ENCODE results near the gene YIPF3.

The YIPF3 gene

GRCh38 chr6:43523284-43523683 lies 6.6 kb upstream of the YIPF3 start:
- no peaks in the 10 kb centered on the region for H3K27me3 ChIP-seq (ENCODE audit: control insufficient read depth, insufficient read depth, low read length)
- no peak overlapping the region for H3K4me2 ChIP-seq (ENCODE audit: low read length)
- TF ChIP-seq CTCF (IDR thresholded peaks at IDR 0.05) = no peak
- no peak overlapping the region for H3K4me3 ChIP-seq (ENCODE audit: low read depth, low read length)
- no peak overlapping the region for H3K27ac ChIP-seq
- no peak overlapping the region for H2AFZ ChIP-seq
- H3K4me1 ChIP-seq = peaks cover 7% of the 10 kb centered on the region
- H3K79me2 ChIP-seq = no peaks in the 10 kb centered on the region
- H3K36me3 ChIP-seq (ENCODE audit: control insufficient read depth, insufficient read depth, low read length) = no peaks in the 10 kb centered on the region
- no peaks in the 10 kb centered on the region for H3K9me3 ChIP-seq (ENCODE audit: control insufficient read depth, low read length)
- no peak overlapping the region for H3K9ac ChIP-seq

GRCh38 chr6:43522547-43523261 lies 6.0 kb upstream of the YIPF3 start:
- Histone ChIP-seq H2AFZ (no peak overlapping the region), H3K9ac (no peak overlapping the region), H3K9me3 (ENCODE audit: control insufficient read depth, low read length) (no peaks in the 10 kb centered on the region), H3K79me2 (peaks cover 3% of the 10 kb centered on the region), H3K4me1 (peaks cover 13% of the 10 kb centered on the region), H3K4me3 (ENCODE audit: low read depth, low read length) (no peak overlapping the region), H3K27me3 (ENCODE audit: control insufficient read depth, insufficient read depth, low read length) (no peaks in the 10 kb centered on the region), H3K27ac (no peak overlapping the region), H3K4me2 (ENCODE audit: low read length) (no peak overlapping the region), H3K36me3 (ENCODE audit: control insufficient read depth, insufficient read depth, low read length) (no peaks in the 10 kb centered on the region)
- no peak for TF ChIP-seq CTCF (IDR thresholded peaks at IDR 0.05)

- no peak overlapping the region for H3K9ac ChIP-seq
- H3K9me3 ChIP-seq (ENCODE audit: control insufficient read depth, low read length) = no peaks in the 10 kb centered on the region
- no peak for TF ChIP-seq CTCF (IDR thresholded peaks at IDR 0.05)
- H2AFZ ChIP-seq = no peak overlapping the region
- H3K27ac ChIP-seq = no peak overlapping the region
- no peak overlapping the region for H3K4me2 ChIP-seq (ENCODE audit: low read length)
- no peak overlapping the region for H3K4me3 ChIP-seq (ENCODE audit: low read depth, low read length)
- H3K36me3 ChIP-seq (ENCODE audit: control insufficient read depth, insufficient read depth, low read length) = no peaks in the 10 kb centered on the region
- H3K27me3 ChIP-seq (ENCODE audit: control insufficient read depth, insufficient read depth, low read length) = no peaks in the 10 kb centered on the region
- H3K4me1 ChIP-seq = peaks cover 13% of the 10 kb centered on the region
- peaks cover 9% of the 10 kb centered on the region for H3K79me2 ChIP-seq
Measured at GRCh38 chr6:43521836-43522235, 5.1 kb upstream of the YIPF3 start.

- Histone ChIP-seq H3K27ac (no peak overlapping the region), H3K4me3 (ENCODE audit: low read depth, low read length) (no peak overlapping the region), H3K4me1 (peaks cover 18% of the 10 kb centered on the region), H3K9ac (no peak overlapping the region), H3K4me2 (ENCODE audit: low read length) (no peak overlapping the region), H3K27me3 (ENCODE audit: control insufficient read depth, insufficient read depth, low read length) (no peaks in the 10 kb centered on the region), H3K79me2 (peaks cover 22% of the 10 kb centered on the region), H3K9me3 (ENCODE audit: control insufficient read depth, low read length) (no peaks in the 10 kb centered on the region), H3K36me3 (ENCODE audit: control insufficient read depth, insufficient read depth, low read length) (no peaks in the 10 kb centered on the region), H2AFZ (no peak overlapping the region)
- TF ChIP-seq CTCF (IDR thresholded peaks at IDR 0.05) = no peak
Measured at GRCh38 chr6:43520097-43520496, 3.4 kb upstream of the YIPF3 start.
